Measurements from ENCODE around the gene NFATC1. TPM values are rescaled to one million over a fixed set of nuclear protein-coding genes. Genes with fewer than 3 reads are reported as not detected.

NFATC1 gene
- total and polyA plus RNA-seq, 2 donors from 2014 or later: 4.3 to 17.2 TPM

GRCh38 chr18:79564441-79564840 lies 168.7 kb downstream of the NFATC1 start:
- intact Hi-C loops (cut with DNase I): no loop called here
- peaks cover 0 to 3% (median 0%) of the 10 kb centered on the region in 3 donors for H3K4me1 ChIP-seq (ENCODE audit: control insufficient read depth in 2 of 3, insufficient read depth in 2 of 3, low read depth in 1 of 3, low read length in 3 of 3)
- no peaks in the 10 kb centered on the region for H3K36me3 ChIP-seq (ENCODE audit: control insufficient read depth in 2 of 3, insufficient read depth in 3 of 3, low read length in 3 of 3)
- H3K9me3 ChIP-seq (ENCODE audit: control insufficient read depth in 2 of 3, insufficient read depth in 1 of 3, low read length in 3 of 3): peaks cover 0 to 1% (median 0%) of the 10 kb centered on the region in 3 donors
- TF ChIP-seq CTCF (IDR thresholded peaks at IDR 0.05; ENCODE audit: borderline replicate concordance, extremely low read depth, insufficient read depth): no peak
- H3K9ac ChIP-seq (ENCODE audit: low read length in 3 of 3): no peak overlapping the region
- no peaks in the 10 kb centered on the region for H3K27me3 ChIP-seq (ENCODE audit: control insufficient read depth, insufficient read depth, low read length)
- DNase-seq (no peak), FAIRE-seq (no peak)
- H3K27ac ChIP-seq (ENCODE audit: low read depth in 2 of 2, low read length in 2 of 2): no peak overlapping the region
- no peak overlapping the region for H3K4me3 ChIP-seq (ENCODE audit: low read length in 3 of 3)

GRCh38 chr18:79566771-79567431 lies 171.2 kb downstream of the NFATC1 start:
- intact Hi-C loops (cut with DNase I): no loop called here
- H3K27ac ChIP-seq (ENCODE audit: low read depth in 2 of 2, low read length in 2 of 2): no peak overlapping the region
- FAIRE-seq (no peak), DNase-seq (peak in 2 of 5 donors; percentile 26)
- H3K27me3 ChIP-seq (ENCODE audit: control insufficient read depth, insufficient read depth, low read length): peaks cover 4% of the 10 kb centered on the region
- H3K9me3 ChIP-seq (ENCODE audit: control insufficient read depth in 2 of 3, insufficient read depth in 1 of 3, low read length in 3 of 3): no peaks in the 10 kb centered on the region
- TF ChIP-seq CTCF (IDR thresholded peaks at IDR 0.05; ENCODE audit: borderline replicate concordance, extremely low read depth, insufficient read depth): no peak
- H3K9ac ChIP-seq (ENCODE audit: low read length in 3 of 3): no peak overlapping the region
- no peak overlapping the region for H3K4me3 ChIP-seq (ENCODE audit: low read length in 3 of 3)
- no peaks in the 10 kb centered on the region for H3K36me3 ChIP-seq (ENCODE audit: control insufficient read depth in 2 of 3, insufficient read depth in 3 of 3, low read length in 3 of 3)
- peaks cover 0 to 3% (median 0%) of the 10 kb centered on the region in 3 donors for H3K4me1 ChIP-seq (ENCODE audit: control insufficient read depth in 2 of 3, insufficient read depth in 2 of 3, low read depth in 1 of 3, low read length in 3 of 3)

- Histone ChIP-seq H3K36me3 (ENCODE audit: control insufficient read depth in 2 of 3, insufficient read depth in 3 of 3, low read length in 3 of 3) (no peaks in the 10 kb centered on the region), H3K4me3 (ENCODE audit: low read length in 3 of 3) (peak overlapping the region in 1 of 3 donors; percentile 18), H3K27ac (ENCODE audit: low read depth in 2 of 2, low read length in 2 of 2) (no peak overlapping the region), H3K9me3 (ENCODE audit: control insufficient read depth in 2 of 3, insufficient read depth in 1 of 3, low read length in 3 of 3) (peaks cover 0 to under 1% (median 0%) of the 10 kb centered on the region in 3 donors), H3K27me3 (ENCODE audit: control insufficient read depth, insufficient read depth, low read length) (peaks cover 4% of the 10 kb centered on the region), H3K9ac (ENCODE audit: low read length in 3 of 3) (no peak overlapping the region), H3K4me1 (ENCODE audit: control insufficient read depth in 2 of 3, insufficient read depth in 2 of 3, low read depth in 1 of 3, low read length in 3 of 3) (peaks cover 0 to 3% (median 0%) of the 10 kb centered on the region in 3 donors)
- FAIRE-seq: no peak
- no peak for TF ChIP-seq CTCF (IDR thresholded peaks at IDR 0.05; ENCODE audit: borderline replicate concordance, extremely low read depth, insufficient read depth)
- intact Hi-C loops (cut with DNase I): no loop called here
- peak; percentile 66 to 95 (median 93) for DNase-seq
These were observed 171.9 kb downstream of the NFATC1 start for GRCh38 chr18:79567481-79568147.

All from kidney (tissue), 14 donors.